GM23338 (cell line): ENCODE results near the gene ACADS. TPM values are rescaled to one million over a fixed set of nuclear protein-coding genes. Genes with fewer than 3 reads are reported as not detected.

Source experiments
- ATAC-seq: fragments of 200-7000 bp; cut with Tn5 transposase; 3 replicates; pipeline ENCODE4 v1.9.1; 2020
- DNase-seq: peaks from one replicate; pipeline ENCODE4 v3.0.0-alpha.2; 2015; ENCODE audit warnings: low spot score
- H2AFZ ChIP-seq: fragments of 200-600 bp; sonication (generic); 2 replicates; pipeline ENCODE4 v1.8.0; 2016; ENCODE audit warnings: antibody characterized with exemption, mild to moderate bottlenecking, moderate library complexity
- H3F3A ChIP-seq: fragments of 200-600 bp; sonication (generic); replicated peaks from 2 replicates; pipeline ENCODE4 v1.8.0; 2017; ENCODE audit warnings: antibody characterized with exemption, mixed run types, low read depth
- H3K27ac ChIP-seq: fragments of 200-600 bp; sonication (generic); 2 replicates; pipeline ENCODE4 v1.6.1; 2016; ENCODE audit warnings: low read depth
- H3K27me3 ChIP-seq: fragments of 200-600 bp; sonication (generic); 2 replicates; pipeline ENCODE4 v1.8.0; 2016; ENCODE audit warnings: mild to moderate bottlenecking, mixed run types, moderate library complexity; ENCODE audit not compliant: insufficient read depth
- H3K36me3 ChIP-seq: fragments of 200-600 bp; sonication (generic); 2 replicates; pipeline ENCODE4 v1.8.0; 2016; ENCODE audit warnings: mild to moderate bottlenecking; ENCODE audit not compliant: insufficient read depth
- H3K4me1 ChIP-seq: fragments of 200-600 bp; sonication (generic); 2 replicates; pipeline ENCODE4 v1.8.0; 2016; ENCODE audit warnings: mild to moderate bottlenecking, moderate library complexity; ENCODE audit not compliant: insufficient read depth
- H3K4me2 ChIP-seq: fragments of 200-600 bp; sonication (generic); 2 replicates; pipeline ENCODE4 v1.7.1; 2017; ENCODE audit warnings: mixed run types
- H3K4me3 ChIP-seq: fragments of 200-600 bp; sonication (generic); 2 replicates; pipeline ENCODE4 v1.6.1; 2016; ENCODE audit warnings: mixed run types
- H3K79me2 ChIP-seq: fragments of 200-600 bp; sonication (generic); replicated peaks from 2 replicates; pipeline ENCODE4 v1.8.0; 2017; ENCODE audit warnings: mild to moderate bottlenecking; ENCODE audit not compliant: insufficient read depth
- H3K9me2 ChIP-seq: fragments of 200-600 bp; sonication (generic); 2 replicates; pipeline ENCODE4 v1.8.0; 2017; ENCODE audit not compliant: insufficient read depth
- H4K20me1 ChIP-seq: fragments of 200-600 bp; sonication (generic); replicated peaks from 2 replicates; pipeline ENCODE4 v1.8.0; 2017; ENCODE audit warnings: mild to moderate bottlenecking; ENCODE audit not compliant: insufficient read depth
- H3K27ac Mint-ChIP-seq: 2 replicates; pipeline ENCODE4 v1.8.0; 2020; ENCODE audit warnings: inconsistent platforms, mild to moderate bottlenecking, moderate library complexity, mixed read lengths
- H3K27me3 Mint-ChIP-seq: 3 replicates; pipeline ENCODE4 v1.8.0; 2022; ENCODE audit warnings: low read depth, mild to moderate bottlenecking, moderate library complexity, mixed read lengths, inconsistent platforms; ENCODE audit not compliant: insufficient read depth, poor library complexity
- H3K36me3 Mint-ChIP-seq: 3 replicates; pipeline ENCODE4 v1.8.0; 2021; ENCODE audit warnings: low read depth, mild to moderate bottlenecking, inconsistent platforms, moderate library complexity, mixed read lengths
- H3K4me1 Mint-ChIP-seq: 3 replicates; pipeline ENCODE4 v1.8.0; 2020; ENCODE audit warnings: mild to moderate bottlenecking, inconsistent platforms, mixed read lengths
- H3K4me3 Mint-ChIP-seq: 3 replicates; pipeline ENCODE4 v1.8.0; 2021; ENCODE audit warnings: moderate library complexity, mild to moderate bottlenecking, inconsistent platforms, mixed read lengths
- H3K9me3 Mint-ChIP-seq: 3 replicates; pipeline ENCODE4 v1.8.0; 2020; ENCODE audit warnings: moderate library complexity, mild to moderate bottlenecking, inconsistent platforms, mixed read lengths
- CREB1 ChIP-seq: fragments of 250-450 bp; sonication (Bioruptor Pico); IDR thresholded peaks from 2 replicates; pipeline ENCODE4 v1.5.0; 2020; ENCODE audit warnings: low read depth, mild to moderate bottlenecking, moderate library complexity
- CTCF ChIP-seq, 2 experiments: fragments of 200-600 bp in 1 of 2; sonication (generic) in 1 of 2; conservative IDR thresholded peaks; 2 replicates each; pipeline versions ENCODE4 v1.5.1 to v1.6.1; 2016 to 2017; ENCODE audit warnings: antibody characterized with exemption in 2 of 2, low read depth in 2 of 2, mild to moderate bottlenecking in 2 of 2, moderate library complexity in 1 of 2
- ETS1 ChIP-seq: IDR thresholded peaks from 2 replicates; pipeline ENCODE4 v1.6.1; 2016; ENCODE audit warnings: antibody characterized with exemption
- EZH2phosphoT487 ChIP-seq: fragments of 200-600 bp; sonication (generic); IDR thresholded peaks from one replicate; pipeline ENCODE4 v1.8.1; 2018; ENCODE audit warnings: antibody characterized with exemption; ENCODE audit not compliant: unreplicated experiment
- JUNB ChIP-seq: IDR thresholded peaks from one replicate; pipeline ENCODE4 v1.6.1; 2016; ENCODE audit warnings: antibody characterized with exemption; ENCODE audit not compliant: unreplicated experiment
- NANOG ChIP-seq: IDR thresholded peaks from 2 replicates; pipeline ENCODE4 v1.6.1; 2016; ENCODE audit warnings: antibody characterized with exemption, borderline replicate concordance
- POLR2AphosphoS5 ChIP-seq: IDR thresholded peaks from 2 replicates; pipeline ENCODE4 v1.6.1; 2016; ENCODE audit warnings: antibody characterized with exemption, low read depth
- REST ChIP-seq: IDR thresholded peaks from one replicate; pipeline ENCODE4 v1.6.1; 2018; ENCODE audit warnings: antibody characterized with exemption; ENCODE audit not compliant: unreplicated experiment
- STAT1 ChIP-seq: IDR thresholded peaks from one replicate; pipeline ENCODE4 v1.6.1; 2016; ENCODE audit warnings: antibody characterized with exemption; ENCODE audit not compliant: unreplicated experiment
- ZNF114 ChIP-seq: fragments of 250-450 bp; sonication (Bioruptor Pico); IDR thresholded peaks from 2 replicates; pipeline ENCODE4 v1.5.0; 2020; ENCODE audit warnings: mild to moderate bottlenecking, moderate library complexity
- ZNF331 ChIP-seq: fragments of 250-450 bp; sonication (Bioruptor Pico); IDR thresholded peaks from 2 replicates; pipeline ENCODE4 v1.5.0; 2020; ENCODE audit warnings: low read depth, mild to moderate bottlenecking, moderate library complexity
- polyA plus RNA-seq: library from polyadenylated mRNA; unstranded; fragments of >200 nt; fragmentation: Nextera tagmentation; extraction: Ambion mirVana; gene quantifications from 2 replicates; pipeline ENCODE4 v1.2.1, GENCODE V29; 2016
- total RNA-seq: library from RNA; depleted of rRNA; stranded (reverse); fragments of >200 nt; shearing (Covaris generic); gene quantifications from 2 replicates; pipeline ENCODE4 v1.2.3, GENCODE V29; 2014

The ACADS gene
- total and polyA plus RNA-seq, 2 experiments from 2014 or later = 3.1 to 5.7 TPM

- TF ChIP-seq CREB1 (CRISPR knock-in tag) = no peak
- TF ChIP-seq ZNF331 = no peak
- TF ChIP-seq ZNF114 = no peak
- no peak for TF ChIP-seq JUNB
- TF ChIP-seq NANOG = no peak
- no peak for TF ChIP-seq REST
- TF ChIP-seq EZH2phosphoT487 = no peak
- no peak for TF ChIP-seq ETS1
These were observed 4.4 kb upstream of the ACADS start (continued) for GRCh38 chr12:120720987-120721801.

GRCh38 chr12:120721866-120722265, 3.8 kb upstream of the ACADS start:
- H3K36me3 Mint-ChIP-seq = peaks cover 70% of the 10 kb centered on the region
- no peak overlapping the region for H3K4me2 ChIP-seq
- H3K4me3 ChIP-seq = no peak overlapping the region
- no peaks in the 10 kb centered on the region for H3K27me3 ChIP-seq
- H3K9me2 ChIP-seq = no peaks in the 10 kb centered on the region
- peaks cover 11% of the 10 kb centered on the region for H3K4me1 ChIP-seq
- no peak overlapping the region for H2AFZ ChIP-seq
- peaks cover 5% of the 10 kb centered on the region for H3K27me3 Mint-ChIP-seq
- peaks cover 20% of the 10 kb centered on the region for H3F3A ChIP-seq
- H3K4me1 Mint-ChIP-seq = peaks cover 15% of the 10 kb centered on the region
- ATAC-seq (no peak), DNase-seq (no peak)
- no peaks in the 10 kb centered on the region; the same call in 1 of the 2 replicates for H3K79me2 ChIP-seq
- H3K27ac Mint-ChIP-seq = no peak overlapping the region
- H3K4me3 Mint-ChIP-seq = no peak overlapping the region
- H3K9me3 Mint-ChIP-seq = no peaks in the 10 kb centered on the region
- H4K20me1 ChIP-seq = peaks cover 29% of the 10 kb centered on the region
- H3K27ac ChIP-seq = no peak overlapping the region
- H3K36me3 ChIP-seq = peaks cover 44% of the 10 kb centered on the region
- no peak for TF ChIP-seq STAT1

GRCh38 chr12:120722784-120723183, 2.8 kb upstream of the ACADS start:
- H3K4me2 ChIP-seq = no peak overlapping the region
- H3K4me1 Mint-ChIP-seq = peaks cover 15% of the 10 kb centered on the region
- H3K4me3 Mint-ChIP-seq = no peak overlapping the region
- no peak overlapping the region for H3K27ac ChIP-seq
- H3K27me3 Mint-ChIP-seq = peaks cover 5% of the 10 kb centered on the region
- H3K27ac Mint-ChIP-seq = no peak overlapping the region
- H3F3A ChIP-seq = peaks cover 20% of the 10 kb centered on the region
- no peaks in the 10 kb centered on the region; the same call in 1 of the 2 replicates for H3K79me2 ChIP-seq
- H3K36me3 ChIP-seq = peaks cover 36% of the 10 kb centered on the region
- no peak overlapping the region for H2AFZ ChIP-seq
- ATAC-seq (no peak), DNase-seq (no peak)
- H3K9me2 ChIP-seq = no peaks in the 10 kb centered on the region
- no peaks in the 10 kb centered on the region for H3K27me3 ChIP-seq
- peaks cover 62% of the 10 kb centered on the region for H3K36me3 Mint-ChIP-seq
- H3K4me1 ChIP-seq = peaks cover 11% of the 10 kb centered on the region
- no peak overlapping the region for H3K4me3 ChIP-seq
- peaks cover 29% of the 10 kb centered on the region for H4K20me1 ChIP-seq
- no peaks in the 10 kb centered on the region for H3K9me3 Mint-ChIP-seq
- no peak for TF ChIP-seq CREB1 (CRISPR knock-in tag)
- no peak for TF ChIP-seq JUNB
- TF ChIP-seq POLR2AphosphoS5 = no peak
- no peak for TF ChIP-seq ETS1
- no peak for TF ChIP-seq CTCF (conservative IDR thresholded peaks at IDR 0.05; ENCODE audit: low read depth in 2 of 2)
- no peak for TF ChIP-seq ZNF114
- TF ChIP-seq STAT1 = no peak
- TF ChIP-seq NANOG = no peak
- no peak for TF ChIP-seq EZH2phosphoT487
